Measurements from ENCODE around the gene PPP1R14B.

Gene PPP1R14B

DNA sequence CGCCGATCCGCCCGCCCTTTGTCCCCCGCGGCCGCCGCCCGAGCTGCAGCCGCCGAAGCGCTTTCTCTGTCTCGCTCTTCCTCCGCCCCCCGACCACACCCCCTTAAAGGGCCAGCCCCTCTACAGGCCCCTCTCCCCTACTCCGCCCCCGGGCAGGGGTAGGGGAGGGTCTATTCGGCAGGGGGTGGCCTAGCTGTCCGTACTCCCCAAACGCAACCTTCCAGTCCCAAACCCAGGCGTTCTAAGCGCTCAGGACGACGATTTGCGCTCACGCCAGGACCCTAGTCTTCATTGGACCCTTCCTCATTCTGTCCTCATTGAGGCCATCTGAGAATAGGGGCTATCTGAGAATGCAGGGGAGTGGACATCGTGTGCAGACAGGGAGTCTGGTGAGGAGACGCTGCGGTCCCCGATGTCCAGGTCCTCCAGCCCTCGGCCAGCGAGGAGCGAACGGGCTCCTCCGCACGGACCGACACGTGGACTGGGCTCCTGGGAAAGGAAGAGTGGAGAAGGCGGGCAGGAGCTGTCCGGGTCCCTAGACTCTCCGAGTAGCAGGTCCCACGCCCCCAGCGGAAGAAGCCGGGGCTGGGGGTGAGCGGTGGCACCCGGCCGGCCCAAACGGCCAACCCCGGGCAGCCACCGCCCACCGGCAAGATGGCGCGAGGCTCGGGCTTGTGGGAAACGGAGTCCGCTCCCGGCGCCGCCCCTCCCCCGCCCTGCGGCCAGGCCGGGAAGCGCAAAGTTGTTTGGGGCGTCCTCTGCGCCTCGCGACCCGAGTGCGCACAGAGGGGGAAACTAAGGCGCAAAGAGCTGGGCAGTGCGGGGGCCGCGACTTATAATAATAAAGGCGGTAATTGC, at the start of gene PPP1R14B:
TSS of gene PPP1R14B (minus strand) at position 73 of the 858 bp plus-strand sequence. CDS start 270 bp downstream, outside the sequence.
- DNase-seq: peak; percentile 21

GRCh38 chr11:64296236-64296635, 49.5 kb upstream of the PPP1R14B start:
- DNase-seq: no peak

DNA sequence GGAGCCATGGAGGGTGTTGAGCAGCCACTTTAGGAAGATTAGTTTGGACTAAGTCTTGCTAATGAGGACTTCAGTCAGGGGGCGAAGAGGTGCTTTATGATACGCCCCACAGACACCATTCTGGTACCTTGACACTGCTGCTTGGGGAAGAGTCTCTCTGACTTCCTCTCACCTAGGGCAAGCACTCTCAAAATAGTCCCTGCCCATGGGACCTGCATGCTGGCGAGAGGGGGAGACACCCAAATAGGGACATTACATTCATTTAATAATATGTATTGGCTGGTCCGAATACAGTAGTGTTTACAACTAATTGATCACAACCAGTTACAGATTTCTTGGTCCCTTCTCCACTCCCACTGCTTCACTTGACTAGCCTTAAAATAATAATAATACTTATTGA, 49.0 kb upstream of the PPP1R14B start:
- DNase-seq: no peak

DNA sequence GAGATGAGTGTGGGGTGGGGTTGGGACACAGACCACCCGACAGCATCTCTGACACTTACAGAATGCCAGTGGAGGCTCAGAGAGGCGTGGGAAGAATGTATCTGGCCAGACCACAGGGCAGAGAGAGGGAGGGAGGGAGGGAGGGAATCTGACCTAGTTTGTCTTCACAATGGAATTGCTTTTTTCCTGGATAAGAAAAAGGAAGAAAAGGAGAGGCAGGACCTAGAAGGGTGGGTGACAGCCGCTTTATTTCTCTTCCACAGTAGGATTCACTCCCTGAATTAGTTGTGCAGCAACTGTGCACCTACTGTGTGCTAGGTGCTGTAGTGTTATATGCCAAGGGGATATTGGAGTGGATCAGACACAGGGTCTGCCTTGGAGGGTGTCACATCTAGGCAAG, 48.0 kb upstream of the PPP1R14B start:
- no peak for DNase-seq

DNA sequence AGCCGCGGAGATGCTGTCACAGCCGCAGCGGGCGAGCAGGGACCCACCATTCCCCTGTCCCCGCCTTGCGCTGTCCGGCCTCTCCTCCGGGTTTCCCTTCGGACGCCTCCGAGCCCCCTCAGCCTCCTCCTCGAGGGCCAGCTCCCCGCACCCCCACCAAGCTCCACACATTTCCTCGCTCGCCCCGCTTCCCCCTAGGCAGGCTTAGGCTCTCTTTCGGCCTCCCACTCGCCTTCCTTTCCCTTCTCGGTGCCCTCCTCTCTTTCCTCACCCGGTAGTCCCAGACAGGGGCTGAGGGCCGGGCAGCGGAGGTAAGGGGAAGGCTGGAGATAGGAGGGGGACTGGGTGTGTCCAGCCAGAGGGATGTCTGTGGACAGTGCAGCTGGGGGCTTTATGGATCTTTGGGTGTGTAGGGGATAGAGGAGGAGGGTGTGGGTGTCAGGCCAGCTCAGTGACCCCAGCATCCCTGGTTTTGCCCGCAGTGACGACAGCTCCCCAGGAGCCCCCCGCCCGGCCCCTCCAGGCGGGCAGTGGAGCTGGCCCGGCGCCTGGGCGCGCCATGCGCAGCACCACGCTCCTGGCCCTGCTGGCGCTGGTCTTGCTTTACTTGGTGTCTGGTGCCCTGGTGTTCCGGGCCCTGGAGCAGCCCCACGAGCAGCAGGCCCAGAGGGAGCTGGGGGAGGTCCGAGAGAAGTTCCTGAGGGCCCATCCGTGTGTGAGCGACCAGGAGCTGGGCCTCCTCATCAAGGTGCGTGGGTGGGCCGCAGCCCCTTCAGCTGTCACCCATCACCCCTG, 45.9 kb upstream of the PPP1R14B start:
- no peak for DNase-seq

DNA sequence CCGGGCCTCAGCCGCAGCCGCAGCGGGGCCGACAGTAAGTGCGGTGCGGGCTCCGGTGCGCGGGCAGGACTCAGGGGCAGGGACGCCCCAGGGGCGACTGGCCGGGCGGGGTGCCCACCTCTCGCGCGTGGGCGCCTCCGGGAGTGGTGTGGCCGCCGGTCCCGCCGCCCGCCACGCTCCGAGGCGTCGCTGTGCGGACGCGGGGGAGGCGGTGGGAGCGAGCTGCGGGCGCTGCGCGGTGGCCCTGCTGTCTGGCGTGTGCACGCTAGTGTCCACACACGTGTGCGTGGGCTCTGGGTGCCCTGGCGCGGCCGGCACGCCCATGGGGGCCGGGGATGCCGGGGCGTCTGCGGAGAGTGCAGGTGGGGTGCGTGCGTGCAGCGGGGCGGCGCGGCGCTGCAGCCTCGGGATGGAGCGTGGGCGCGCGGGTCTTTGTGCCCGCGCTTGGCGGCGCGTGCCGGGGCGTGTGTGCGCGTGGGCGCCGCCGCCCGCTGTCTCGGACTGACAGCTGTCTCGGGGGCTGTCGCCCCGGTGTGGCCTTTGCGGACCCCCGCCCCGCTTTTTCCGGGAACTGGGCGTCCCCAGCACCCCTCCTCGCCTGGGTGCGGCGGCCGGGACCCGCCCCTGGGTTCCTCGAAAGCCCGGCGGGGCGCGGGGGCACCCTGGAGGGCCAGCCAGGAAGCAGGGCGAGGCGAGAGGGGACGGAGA, 45.2 kb upstream of the PPP1R14B start:
- no peak for DNase-seq

GRCh38 chr11:64291262-64291751, 44.6 kb upstream of the PPP1R14B start, which contains the start of gene KCNK4:
Gene KCNK4 (plus strand): TSS chr11:64291302. CDS start chr11:64293019, 1,717 bp downstream.
- no peak for DNase-seq

DNA sequence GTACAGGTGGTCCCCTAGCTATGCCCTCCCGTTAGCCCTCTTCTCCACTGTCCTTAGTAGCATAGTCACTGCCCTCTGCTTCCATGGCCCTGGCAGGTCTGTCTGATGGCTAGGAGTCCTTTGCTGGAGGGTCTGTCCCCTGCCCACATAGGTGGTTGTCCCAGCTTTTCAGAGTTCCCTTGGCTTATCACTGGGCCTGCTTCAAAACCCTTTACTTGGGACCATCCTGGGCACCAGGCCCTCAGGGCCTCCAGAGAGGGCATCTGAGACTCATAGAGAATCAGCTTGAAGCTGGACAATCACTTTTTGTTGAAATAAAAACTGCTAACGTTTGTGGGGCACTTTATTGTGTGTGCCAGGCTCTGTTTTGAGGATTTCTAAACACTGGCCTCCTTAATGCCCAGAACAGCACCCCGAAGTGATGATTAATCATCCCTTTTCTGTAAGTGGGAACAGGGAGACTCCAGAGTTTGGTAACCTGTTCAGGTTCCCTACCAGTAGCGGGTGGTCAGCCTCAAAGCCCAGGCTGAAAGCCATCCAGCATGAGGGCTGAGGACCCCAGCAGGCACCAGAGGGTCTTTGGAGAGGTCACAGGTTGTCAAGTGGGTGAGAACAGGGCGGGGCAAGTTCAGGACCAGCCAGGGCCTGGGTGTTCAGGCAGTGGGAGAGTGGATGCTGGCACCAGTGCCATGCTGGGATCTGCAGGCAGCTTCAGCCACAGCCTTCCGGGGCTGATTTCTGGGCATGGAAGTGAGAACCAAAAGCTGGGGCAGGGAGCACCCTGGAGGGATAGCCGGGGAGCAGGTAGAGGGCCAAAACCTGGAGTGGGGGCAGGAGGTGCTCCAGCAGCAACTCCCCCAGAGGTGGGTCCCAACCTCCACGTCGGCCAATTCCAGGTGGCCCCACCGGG, 43.9 kb upstream of the PPP1R14B start:
- no peak for DNase-seq

DNA sequence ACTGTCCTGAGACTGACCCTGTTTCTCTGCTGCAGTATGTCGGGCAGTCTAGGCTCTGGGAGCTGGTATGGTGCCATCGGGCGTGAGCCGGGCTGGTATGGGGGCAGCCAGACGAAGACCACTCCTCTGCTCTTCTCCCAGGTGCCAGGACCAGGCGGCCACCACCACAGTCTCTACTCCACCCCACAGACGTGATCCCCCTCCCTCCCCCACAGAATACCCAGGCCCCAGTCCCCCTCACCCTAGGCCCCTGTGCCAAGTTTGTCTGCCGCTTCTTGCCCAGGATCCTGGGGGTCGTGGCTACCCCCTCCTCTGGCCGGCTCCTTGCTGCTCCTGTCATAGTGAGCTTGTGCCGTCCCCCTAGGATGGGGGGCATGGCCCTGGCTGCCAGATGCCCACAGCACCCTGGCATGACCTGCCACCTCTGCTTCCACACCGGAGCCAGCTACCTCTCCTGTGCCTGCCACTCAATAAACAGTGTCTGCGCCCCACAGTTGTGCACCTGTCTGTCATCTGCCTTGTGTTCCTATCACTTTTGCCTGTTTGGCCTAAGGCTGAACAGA, 42.3 kb upstream of the PPP1R14B start:
- no peak for DNase-seq

GRCh38 chr11:64288353-64288750, 41.6 kb upstream of the PPP1R14B start:
- DNase-seq: no peak

- DNase-seq: no peak
Measured at GRCh38 chr11:64287676-64288352, 41.1 kb upstream of the PPP1R14B start.

- no peak for DNase-seq
Measured at GRCh38 chr11:64286801-64287159, 40.0 kb upstream of the PPP1R14B start.

DNA sequence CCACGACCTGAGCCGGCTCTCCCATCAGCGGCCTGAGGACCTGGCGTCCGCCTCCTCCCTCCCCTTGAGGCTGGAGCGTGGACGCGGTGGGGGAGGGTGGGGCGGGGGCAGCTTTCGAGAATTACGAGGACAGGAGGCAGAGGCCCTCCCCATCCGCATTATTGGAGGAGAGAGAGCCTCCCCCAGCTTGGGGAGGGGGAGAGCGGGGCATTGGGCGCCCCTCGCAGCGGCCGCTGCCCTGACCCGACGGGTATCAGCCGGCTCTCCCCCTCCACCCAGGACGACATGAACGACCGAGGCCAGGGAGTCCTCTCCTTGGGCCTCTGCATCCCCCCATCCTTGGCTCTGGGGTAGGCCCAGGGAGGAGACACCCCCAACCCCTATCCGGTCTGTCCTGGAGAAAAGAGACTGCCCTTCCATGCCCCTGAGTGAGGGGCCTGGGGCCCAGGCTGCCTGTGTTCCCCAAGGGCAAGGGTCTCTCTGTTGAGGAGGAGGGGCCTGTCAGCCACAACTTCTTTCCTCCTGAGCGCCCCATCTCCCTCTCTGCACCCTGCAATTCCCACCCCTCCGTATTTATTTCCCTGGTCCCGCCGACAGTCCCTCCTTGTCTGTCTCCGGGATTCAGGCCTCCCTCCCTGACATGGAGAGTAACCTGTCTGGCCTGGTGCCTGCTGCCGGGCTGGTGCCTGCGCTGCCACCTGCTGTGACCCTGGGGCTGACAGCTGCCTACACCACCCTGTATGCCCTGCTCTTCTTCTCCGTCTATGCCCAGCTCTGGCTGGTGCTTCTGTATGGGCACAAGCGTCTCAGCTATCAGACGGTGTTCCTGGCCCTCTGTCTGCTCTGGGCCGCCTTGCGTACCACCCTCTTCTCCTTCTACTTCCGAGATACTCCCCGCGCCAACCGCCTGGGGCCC, 39.4 kb upstream of the PPP1R14B start:
- DNase-seq: no peak

- DNase-seq: no peak
Measured at GRCh38 chr11:64284962-64285884, 38.5 kb upstream of the PPP1R14B start, which contains the start of gene GPR137. Gene GPR137 (plus strand): TSS chr11:64285848. CDS start chr11:64286525, 677 bp downstream.

GRCh38 chr11:64284048-64284961, 37.6 kb upstream of the PPP1R14B start, which contains the start of gene BAD:
Gene BAD (minus strand): TSS chr11:64284665. CDS start chr11:64284368, 297 bp downstream.
- DNase-seq: peak; percentile 27

- no peak for DNase-seq
Measured at GRCh38 chr11:64283092-64283491, 36.3 kb upstream of the PPP1R14B start.

All from NCI-H524 treated with DMSO at 0.1 percent for 48 hours (cell line).